WERI-Rb-1 (cell line): ENCODE data around the gene ZNF490.
"Not testable (repeated sequence)": the region's sequence is repeated elsewhere in the genome, so short reads cannot be mapped to it uniquely, and the experiment has no call there.

Source experiments
- DNase-seq: peaks from one replicate; pipeline ENCODE4 v3.0.0-alpha.2; 2020
- H3K27ac ChIP-seq: fragments of 250-450 bp; sonication (Bioruptor Pico); 2 replicates; pipeline ENCODE4 v1.5.1; 2020; ENCODE audit warnings: mild to moderate bottlenecking, moderate library complexity
- H3K27me3 ChIP-seq: fragments of 250-450 bp; sonication (Bioruptor Pico); 2 replicates; pipeline ENCODE4 v1.5.1; 2021; ENCODE audit warnings: mild to moderate bottlenecking, low read depth, moderate library complexity; ENCODE audit not compliant: insufficient read depth, severe bottlenecking
- H3K36me3 ChIP-seq: fragments of 250-450 bp; sonication (Bioruptor Pico); 2 replicates; pipeline ENCODE4 v1.5.1; 2020; ENCODE audit warnings: mild to moderate bottlenecking, moderate library complexity
- H3K4me3 ChIP-seq: 2 replicates; pipeline ENCODE4 v1.5.1; 2011; ENCODE audit warnings: low read depth, mild to moderate bottlenecking, control low read depth, low read length
- H3K9me3 ChIP-seq: fragments of 250-450 bp; sonication (Bioruptor Pico); 2 replicates; pipeline ENCODE4 v1.5.1; 2021; ENCODE audit warnings: mild to moderate bottlenecking, moderate library complexity; ENCODE audit not compliant: severe bottlenecking
- CTCF ChIP-seq: IDR thresholded peaks from 2 replicates; pipeline ENCODE4 v1.5.1; 2011; ENCODE audit warnings: low read depth, mild to moderate bottlenecking, control low read depth, inconsistent platforms, low read length

Gene ZNF490

GRCh38 chr19:12596485-12596884, 14.1 kb downstream of the ZNF490 start:
- no peak for DNase-seq
- H3K27ac ChIP-seq: no peak overlapping the region
- no peak overlapping the region for H3K4me3 ChIP-seq
- no peaks in the 10 kb centered on the region for H3K27me3 ChIP-seq
- no peaks in the 10 kb centered on the region for H3K9me3 ChIP-seq
- no peak for TF ChIP-seq CTCF
- H3K36me3 ChIP-seq: peaks cover 4% of the 10 kb centered on the region; the same call in 1 of the 2 replicates

- TF ChIP-seq CTCF: no peak
- H3K4me3 ChIP-seq: no peak overlapping the region
- peaks cover 11% of the 10 kb centered on the region for H3K9me3 ChIP-seq
- no peaks in the 10 kb centered on the region for H3K27me3 ChIP-seq
- DNase-seq: no peak
- peaks cover 50% of the 10 kb centered on the region for H3K36me3 ChIP-seq
- no peak overlapping the region for H3K27ac ChIP-seq
Observed at GRCh38 chr19:12581100-12581499, 29.5 kb downstream of the ZNF490 start.

GRCh38 chr19:12580180-12580694, 30.4 kb downstream of the ZNF490 start:
- no peak for TF ChIP-seq CTCF

GRCh38 chr19:12578641-12579040, 32.0 kb downstream of the ZNF490 start:
- Histone ChIP-seq H3K27ac (no peak overlapping the region), H3K4me3 (no peak overlapping the region), H3K9me3 (peaks cover 11% of the 10 kb centered on the region), H3K36me3 (peaks cover 50% of the 10 kb centered on the region), H3K27me3 (no peaks in the 10 kb centered on the region)
- DNase-seq: no peak
- TF ChIP-seq CTCF: no peak

More at GRCh38 chr19:12580180-12580694, 30.4 kb downstream of the ZNF490 start:
- no peaks in the 10 kb centered on the region for H3K27me3 ChIP-seq
- H3K36me3 ChIP-seq: peaks cover 50% of the 10 kb centered on the region
- DNase-seq: no peak
- H3K4me3 ChIP-seq: no peak overlapping the region
- no peak overlapping the region for H3K27ac ChIP-seq
- peaks cover 11% of the 10 kb centered on the region for H3K9me3 ChIP-seq

- DNase-seq: no peak
- no peak for TF ChIP-seq CTCF
- peaks cover 12% of the 10 kb centered on the region for H3K36me3 ChIP-seq
- H3K9me3 ChIP-seq: no peaks in the 10 kb centered on the region
- H3K4me3 ChIP-seq: no peak overlapping the region
- no peaks in the 10 kb centered on the region for H3K27me3 ChIP-seq
- H3K27ac ChIP-seq: no peak overlapping the region
Observed at GRCh38 chr19:12574036-12574435, 36.6 kb downstream of the ZNF490 start.

GRCh38 chr19:12567951-12568350, 42.7 kb downstream of the ZNF490 start:
- no peaks in the 10 kb centered on the region for H3K9me3 ChIP-seq
- H3K36me3 ChIP-seq: no peaks in the 10 kb centered on the region
- no peaks in the 10 kb centered on the region for H3K27me3 ChIP-seq
- TF ChIP-seq CTCF: no peak
- no peak overlapping the region for H3K27ac ChIP-seq
- DNase-seq: no peak
- H3K4me3 ChIP-seq: no peak overlapping the region

- H3K9me3 ChIP-seq, H3K36me3 ChIP-seq, DNase-seq, H3K27ac ChIP-seq, H3K4me3 ChIP-seq, H3K27me3 ChIP-seq: not testable (repeated sequence)
Observed at GRCh38 chr19:12566380-12566779, 44.2 kb downstream of the ZNF490 start.
